ENCODE results near the gene ALDH6A1. TPM values are rescaled to one million over a fixed set of nuclear protein-coding genes. Genes with fewer than 3 reads are reported as not detected.

ALDH6A1 gene
- total RNA-seq, 6 donors from 2014 or later, result 10.4 to 48.0 (median 30.5) TPM

GRCh38 chr14:74014299-74014698, 70.0 kb downstream of the ALDH6A1 start:
- no peaks in the 10 kb centered on the region for H3K9me3 ChIP-seq
- DNase-seq, result no peak
- H3K4me3 ChIP-seq, result no peak overlapping the region
- 100% methylated on average over 1 of the region's 1 CpG for WGBS, 2 donors
- H3K27ac ChIP-seq, result no peak overlapping the region
- H3K4me1 ChIP-seq, result peaks cover 5 to 8% (median 6%) of the 10 kb centered on the region in 4 donors
- H3K36me3 ChIP-seq, result peaks cover 0 to 28% (median 10%) of the 10 kb centered on the region in 4 donors
- H3K27me3 ChIP-seq, result no peaks in the 10 kb centered on the region
- ATAC-seq (ENCODE audit: low FRiP score in 2 of 2), result no peak
- TF ChIP-seq CTCF (IDR thresholded peaks at IDR 0.05) (no peak), POLR2A (IDR thresholded peaks at IDR 0.05) (no peak), POLR2AphosphoS5 (IDR thresholded peaks at IDR 0.05) (no peak), EP300 (IDR thresholded peaks at IDR 0.05) (no peak)

- WGBS, 2 donors, result 75 to 77% methylated on average over 2 of the region's 2 CpGs
- H3K27ac ChIP-seq, result no peak overlapping the region
- no peaks in the 10 kb centered on the region for H3K4me1 ChIP-seq
- peaks cover 0 to 40% (median 22%) of the 10 kb centered on the region in 4 donors for H3K36me3 ChIP-seq
- no peaks in the 10 kb centered on the region for H3K27me3 ChIP-seq
- H3K4me3 ChIP-seq, result no peak overlapping the region
- H3K9me3 ChIP-seq, result no peaks in the 10 kb centered on the region
- no peak for TF ChIP-seq POLR2A (IDR thresholded peaks at IDR 0.05)
- DNase-seq (no peak), ATAC-seq (ENCODE audit: low FRiP score in 2 of 2) (no peak)
These were observed 75.3 kb downstream of the ALDH6A1 start for GRCh38 chr14:74008843-74009499.

Other genes with a start within 250 kb of the ALDH6A1 start
- gene PTGR2, start 232.6 kb downstream of the ALDH6A1 start, total RNA-seq, result 10 to 100 TPM in 3 of 6 donors, 1 to 10 TPM in 3; 4.3 to 15.0 (median 8.8) TPM
- 10 to 100 TPM; 23.4 to 80.7 (median 42.5) TPM for gene ZNF410, start 197.6 kb downstream of the ALDH6A1 start, total RNA-seq
- 1 to 10 TPM; 2.6 to 6.2 (median 4.0) TPM for gene FAM161B, start 134.4 kb downstream of the ALDH6A1 start, total RNA-seq
- gene COQ6, start 134.2 kb downstream of the ALDH6A1 start, total RNA-seq, result 100 to 1,000 TPM in 1 of 6 donors, 10 to 100 TPM in 5; 16.9 to 108 (median 23.7) TPM
- 10 to 100 TPM in 4 of 6 donors, 1 to 10 TPM in 2; 5.2 to 22.0 (median 12.9) TPM for gene ENTPD5, start 65.2 kb downstream of the ALDH6A1 start, total RNA-seq
- 10 to 100 TPM in 3 of 6 donors, 1 to 10 TPM in 3; 4.4 to 35.1 (median 10.0) TPM for gene BBOF1, start 65.1 kb downstream of the ALDH6A1 start, total RNA-seq
- 1 to 10 TPM; 5.8 to 9.7 (median 8.8) TPM for gene LIN52, start 503 bp upstream of the ALDH6A1 start, total RNA-seq
- gene VSX2, start 155.0 kb upstream of the ALDH6A1 start, total RNA-seq, result under 1 TPM in 1 of 6 donors, not detected in 5; 0.30 TPM
- gene ABCD4, start 218.5 kb upstream of the ALDH6A1 start, total RNA-seq, result 100 to 1,000 TPM in 2 of 6 donors, 10 to 100 TPM in 4; 35.1 to 150 (median 52.5) TPM